HG02678 (cell line): ENCODE measurements around the gene ACSM3.
"Not testable (repeated sequence)": the region's sequence is repeated elsewhere in the genome, so short reads cannot be mapped to it uniquely, and the experiment has no call there.

Experiments used
- ATAC-seq: cut with Tn5 transposase; IDR thresholded peaks from one replicate; pipeline ENCODE4 v1.9.1; 2021; ENCODE audit warnings: mild to moderate bottlenecking, moderate library complexity; ENCODE audit not compliant: unreplicated experiment

ACSM3 gene

DNA sequence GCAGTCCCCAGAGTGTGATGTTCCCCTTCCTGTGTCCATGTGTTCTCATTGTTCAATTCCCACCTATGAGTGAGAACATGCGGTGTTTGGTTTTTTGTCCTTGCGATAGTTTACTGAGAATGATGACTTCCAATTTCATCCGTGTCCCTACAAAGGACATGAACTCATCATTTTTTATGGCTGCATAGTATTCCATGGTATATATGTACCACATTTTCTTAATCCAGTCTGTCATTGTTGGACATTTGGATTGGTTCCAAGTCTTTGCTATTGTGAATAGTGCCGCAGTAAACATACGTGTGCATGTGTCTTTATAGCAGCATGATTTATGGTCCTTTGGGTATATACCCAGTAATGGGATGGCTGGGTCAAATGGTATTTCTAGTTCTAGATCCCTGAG is 8.0 kb upstream of the ACSM3 start:
- ATAC-seq = not testable (repeated sequence)

DNA sequence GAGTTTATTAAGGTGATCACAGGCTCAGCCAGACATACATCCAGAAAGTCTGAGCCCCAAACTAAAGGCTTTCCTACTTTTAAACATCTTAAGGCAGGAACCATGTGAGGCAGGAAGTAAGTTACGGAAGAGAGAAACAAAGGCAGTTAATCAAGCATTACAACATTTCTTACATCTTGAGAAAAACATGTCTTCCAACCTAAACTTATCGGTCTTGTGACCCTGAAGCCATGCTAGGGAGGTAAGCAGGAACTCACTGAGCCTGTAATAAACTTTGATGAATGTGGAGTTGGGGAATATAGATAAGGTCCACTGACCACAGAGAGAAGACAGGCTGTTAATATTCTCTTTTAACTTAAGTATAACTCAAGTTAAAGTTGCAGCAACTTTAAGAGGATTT is 3.5 kb upstream of the ACSM3 start:
- ATAC-seq = no peak

DNA sequence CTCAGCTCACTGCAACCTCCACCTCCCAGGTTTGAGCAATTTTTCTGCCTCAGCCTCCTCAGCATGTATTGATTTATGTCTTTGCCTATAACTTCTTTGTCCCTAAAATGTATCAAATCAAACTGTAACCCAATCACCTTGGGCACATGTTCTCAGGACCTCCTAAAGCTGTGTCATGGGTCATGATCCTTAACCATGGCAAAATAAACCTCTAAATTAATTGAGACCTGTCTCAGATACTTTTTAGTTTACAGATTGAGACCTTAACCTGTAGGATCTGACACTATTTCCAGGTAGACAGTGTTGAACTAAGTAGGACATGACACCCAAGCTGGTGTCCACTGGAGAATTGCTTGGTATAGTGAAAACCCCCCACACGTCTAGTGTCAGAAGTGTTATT is 2.6 kb upstream of the ACSM3 start:
- no peak for ATAC-seq

DNA sequence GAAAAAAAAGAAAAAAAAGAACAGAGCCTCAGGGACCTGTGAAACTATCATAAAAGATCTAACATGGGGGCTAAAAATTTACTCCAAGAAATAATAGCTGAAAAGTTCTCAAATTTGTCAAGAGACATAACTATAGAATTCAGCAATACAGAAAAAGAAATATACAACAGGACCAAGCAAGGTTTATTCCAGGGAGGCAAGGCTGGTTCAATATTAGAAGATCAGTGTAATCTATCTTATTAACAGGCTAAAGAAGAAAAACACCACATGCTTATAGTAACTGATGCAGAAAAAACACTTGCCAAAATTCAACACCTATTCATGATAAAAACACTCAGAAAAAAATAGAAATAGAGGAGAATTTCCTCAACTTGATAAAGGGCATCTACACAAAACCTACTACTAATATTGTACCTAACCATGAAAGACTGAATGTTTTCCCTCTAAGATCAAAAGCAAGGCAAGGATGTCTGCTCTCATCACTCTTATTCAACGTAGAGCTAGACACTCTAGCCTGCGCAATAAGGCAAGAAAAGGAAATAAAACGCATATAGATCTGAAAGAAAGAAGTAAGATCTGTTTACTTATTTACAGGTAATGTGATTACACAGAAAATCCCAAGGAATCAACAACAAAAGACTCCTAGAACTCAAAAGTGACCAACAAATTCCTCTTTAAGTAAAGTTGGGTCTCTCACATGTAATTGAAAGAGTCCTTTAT is 1.2 kb upstream of the ACSM3 start:
- ATAC-seq = no peak

DNA sequence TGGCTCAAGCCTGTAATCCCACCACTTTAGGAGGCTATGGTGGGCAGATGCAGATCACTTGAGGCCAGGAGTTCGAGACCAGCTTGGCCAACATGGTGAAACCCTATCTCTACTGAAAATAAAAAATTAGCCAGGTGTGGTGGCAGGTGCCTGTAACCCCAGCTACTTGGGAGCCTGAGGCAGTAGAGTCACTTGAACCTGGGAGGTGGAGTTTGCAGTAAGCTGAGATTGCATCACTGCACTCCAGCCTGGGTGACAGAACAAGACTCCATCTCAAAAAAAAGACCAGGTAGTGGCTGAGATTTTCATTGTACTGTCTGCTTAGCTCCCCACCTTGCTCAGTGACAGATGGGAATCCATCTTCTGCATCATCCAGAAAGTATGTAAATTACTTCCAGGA is 634 bp downstream of the ACSM3 start:
- not testable (repeated sequence) for ATAC-seq

DNA sequence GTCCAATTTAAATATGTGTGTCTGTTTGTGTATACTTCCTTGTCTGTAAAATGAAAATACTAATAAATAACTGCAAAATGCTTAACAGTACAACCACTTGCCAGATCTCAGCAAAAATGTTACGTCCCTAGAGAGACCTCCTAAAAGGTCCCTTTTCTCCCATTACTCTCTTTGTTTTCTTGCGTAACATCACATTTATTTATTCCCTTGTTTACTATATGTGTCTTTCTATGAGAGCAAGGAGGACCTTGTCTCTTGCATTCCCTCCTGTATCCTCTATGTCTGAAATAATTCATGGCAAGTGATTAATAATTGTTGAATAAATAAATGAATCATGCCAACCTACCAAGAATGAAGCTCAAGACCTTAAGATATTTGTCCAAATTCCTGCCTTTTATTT is 1.9 kb downstream of the ACSM3 start:
- no peak for ATAC-seq

DNA sequence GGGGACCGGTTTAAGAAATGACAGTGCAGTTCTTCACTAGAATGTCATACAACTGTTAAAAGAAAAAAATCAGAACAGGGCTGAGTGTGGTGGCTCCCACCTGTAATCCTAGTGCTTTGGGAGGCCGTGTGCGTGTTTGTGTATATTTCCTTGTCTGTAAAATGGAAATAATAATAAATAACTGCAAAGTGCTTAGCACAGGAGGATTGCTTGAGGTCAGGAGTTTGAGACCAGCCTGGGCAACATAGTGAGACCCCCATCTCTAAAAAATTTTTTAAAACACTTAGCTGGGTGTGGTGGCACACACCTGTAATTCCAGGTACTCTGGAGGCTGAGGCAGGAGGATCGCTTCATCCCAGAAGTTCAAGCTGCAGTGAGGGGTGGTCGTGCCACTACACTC is 2.5 kb downstream of the ACSM3 start:
- no peak for ATAC-seq

DNA sequence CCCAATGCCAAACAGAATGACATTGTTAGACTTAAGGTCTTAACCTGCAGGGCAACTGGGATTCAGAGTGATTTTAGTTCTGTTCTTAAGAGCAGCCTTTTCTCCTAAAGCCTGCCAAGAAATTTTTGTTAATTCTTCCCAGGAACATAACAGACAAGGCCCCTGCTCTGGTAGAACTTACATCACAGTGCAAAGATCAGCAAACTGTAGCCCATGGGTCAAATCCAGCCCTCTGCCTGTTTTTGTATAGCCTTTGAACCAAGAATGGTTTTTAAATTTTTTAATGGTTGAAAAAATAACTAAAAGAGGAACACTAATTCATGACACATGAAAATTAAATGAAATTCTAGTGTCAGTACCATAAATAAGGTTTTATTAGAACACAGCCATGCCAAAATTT is 3.8 kb downstream of the ACSM3 start:
- ATAC-seq = no peak

DNA sequence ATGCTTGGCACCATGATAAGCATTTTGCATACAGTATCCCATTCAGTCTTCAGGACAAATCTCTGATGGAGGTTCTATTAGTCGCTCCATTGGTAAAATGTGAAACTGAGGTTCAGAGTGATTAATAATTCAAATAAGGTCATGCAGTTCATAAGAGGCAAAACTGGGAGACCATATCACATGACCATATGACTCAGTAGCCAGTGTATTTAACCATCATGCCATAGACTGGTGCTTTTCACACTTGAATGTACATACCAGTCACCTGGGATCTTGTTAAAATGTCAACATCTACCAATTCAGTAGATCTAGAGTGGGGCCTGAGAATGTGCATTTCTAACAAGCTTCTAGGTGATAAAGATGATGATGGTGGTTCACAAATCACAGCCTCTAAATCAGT is 4.3 kb downstream of the ACSM3 start:
- no peak for ATAC-seq

DNA sequence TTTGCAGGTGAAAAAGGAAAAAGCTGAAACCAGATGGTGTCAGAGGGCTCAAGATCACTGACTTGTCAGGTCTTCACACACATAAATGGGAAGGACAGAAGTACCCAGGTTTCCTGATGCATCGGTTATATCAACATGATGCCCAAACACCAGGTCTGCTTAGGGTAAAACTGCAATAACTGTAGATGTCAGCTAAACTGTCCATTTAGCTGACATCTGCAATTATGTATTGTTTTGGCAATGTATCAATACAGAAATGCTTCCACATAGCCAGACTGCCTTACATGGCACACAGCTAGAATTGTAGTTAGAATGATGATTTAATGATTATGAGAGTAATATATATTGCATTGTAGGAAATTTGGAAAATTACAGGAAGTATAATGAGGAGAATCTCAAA is 5.0 kb downstream of the ACSM3 start:
- ATAC-seq = no peak

DNA sequence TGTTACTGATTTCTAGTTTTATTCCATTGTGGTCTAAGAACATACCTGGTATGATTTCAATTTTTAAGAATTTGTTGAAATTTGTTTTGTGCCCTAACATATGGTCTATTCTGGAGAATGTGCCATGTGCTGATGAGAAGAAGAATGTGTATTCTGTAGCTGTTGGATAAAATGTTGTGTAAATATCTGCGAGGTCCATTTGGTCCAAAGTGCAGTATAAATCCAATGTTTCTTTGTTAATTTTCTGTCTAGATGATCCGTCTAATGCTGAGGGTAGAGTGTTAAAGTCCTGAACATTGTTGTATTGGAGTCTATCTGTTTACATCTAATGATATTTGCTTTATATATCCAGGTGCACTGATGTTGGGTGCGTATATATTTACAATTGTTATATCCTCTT is 9.9 kb downstream of the ACSM3 start:
- ATAC-seq = no peak

DNA sequence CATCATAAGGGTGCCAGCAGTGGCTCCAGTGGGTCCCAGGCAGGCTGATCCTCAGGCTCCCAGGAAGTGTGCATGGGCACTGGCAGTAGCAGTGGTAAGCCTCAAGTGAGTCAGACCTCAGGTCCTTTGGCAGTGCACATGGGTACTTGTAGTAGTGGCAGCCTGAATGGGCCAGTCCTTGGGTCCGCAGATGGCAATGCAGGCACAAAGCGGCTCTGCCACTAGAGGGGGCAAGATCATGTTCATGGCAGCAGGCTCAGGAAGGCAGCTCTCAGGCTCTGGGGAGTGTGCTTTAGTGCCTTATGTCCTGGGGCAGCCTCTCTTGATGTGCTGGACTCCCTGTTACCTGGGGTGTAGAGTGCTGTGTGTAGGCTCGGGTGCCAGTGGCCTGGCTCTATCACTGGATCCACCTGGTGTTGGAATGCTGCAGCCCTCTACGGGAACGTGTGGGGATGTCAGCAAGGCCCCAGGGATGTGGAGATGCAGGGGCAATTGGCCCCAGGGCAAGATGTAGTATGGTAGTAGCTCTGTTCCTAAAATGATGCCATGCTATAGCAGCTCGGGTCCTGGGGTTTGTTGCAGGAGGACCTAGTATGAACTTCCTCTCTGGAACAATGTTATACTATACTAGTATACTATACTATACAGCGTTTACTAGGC is 11.0 kb downstream of the ACSM3 start:
- ATAC-seq = no peak

DNA sequence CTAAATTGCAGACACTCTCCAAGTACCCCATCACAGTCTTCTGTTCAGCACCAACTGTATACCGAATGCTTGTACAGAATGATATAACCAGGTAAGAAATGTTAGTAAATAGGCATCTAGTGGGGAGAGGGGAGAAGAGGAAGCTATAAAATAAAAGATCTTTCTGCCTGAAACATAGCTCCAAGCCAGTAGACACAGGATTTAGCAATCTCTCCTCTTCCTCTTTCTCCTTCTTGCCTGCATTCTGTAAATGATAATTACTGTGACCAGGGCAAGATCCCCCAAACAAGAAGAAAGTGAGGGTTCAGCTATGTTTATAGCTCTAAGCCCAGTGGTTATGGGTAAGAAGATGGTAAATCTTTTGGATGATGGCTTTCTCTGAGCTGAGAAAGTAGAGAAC is 17.9 kb downstream of the ACSM3 start:
- no peak for ATAC-seq

DNA sequence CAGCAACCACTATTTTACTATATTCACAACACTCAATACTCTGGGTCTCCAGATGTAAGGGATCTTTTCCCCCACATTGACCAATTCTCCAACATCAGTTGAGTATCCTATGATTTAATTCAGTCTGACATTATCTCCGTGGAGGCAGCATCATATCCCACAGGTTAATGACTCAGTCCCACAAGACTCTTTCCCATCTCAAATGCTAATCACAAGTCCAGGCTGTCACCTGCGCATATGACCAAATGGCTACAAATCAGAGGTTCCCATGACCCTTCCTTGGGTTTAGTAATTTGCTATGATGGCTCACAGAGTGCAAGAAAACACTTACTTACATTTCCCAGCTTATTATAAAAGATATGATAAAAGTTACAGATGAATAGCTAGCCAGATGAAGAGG is 18.7 kb downstream of the ACSM3 start:
- ATAC-seq = no peak

DNA sequence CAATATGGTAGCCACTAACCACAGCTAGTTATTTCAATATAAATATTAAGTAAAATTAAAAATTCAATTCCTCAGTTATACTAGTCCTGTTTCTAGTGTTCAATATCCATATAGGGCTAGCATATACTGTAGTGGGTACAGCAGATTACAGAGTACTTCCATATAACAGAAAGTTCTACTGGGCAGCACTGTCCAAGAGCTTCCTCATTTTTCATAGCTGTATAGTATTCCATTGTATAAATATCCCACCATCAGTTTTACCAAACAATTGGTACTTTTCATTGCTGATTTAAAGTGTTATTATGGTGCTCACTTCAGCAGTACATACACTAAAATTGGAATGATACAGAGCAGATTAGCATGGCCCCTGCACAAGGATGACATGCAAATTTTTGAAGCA is 20.4 kb downstream of the ACSM3 start:
- no peak for ATAC-seq

DNA sequence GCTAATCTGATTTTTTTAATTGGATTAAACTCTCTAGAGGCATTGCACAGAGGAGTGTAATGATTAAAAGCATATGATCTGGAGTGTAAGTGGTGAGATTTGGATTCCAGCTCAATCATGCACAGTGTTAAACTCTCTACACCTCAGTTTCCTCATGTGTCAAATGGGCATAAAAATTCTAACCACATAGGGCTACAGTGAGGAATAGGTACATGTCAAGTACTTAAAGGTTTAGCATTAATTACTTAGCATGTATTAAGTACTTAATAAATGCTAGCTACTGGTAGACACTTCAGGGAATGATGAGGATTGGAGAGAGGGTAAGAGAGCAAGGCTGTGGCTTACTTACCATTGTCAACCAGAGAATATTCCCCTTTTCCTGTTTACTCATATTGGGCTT is 25.3 kb downstream of the ACSM3 start:
- ATAC-seq = no peak

DNA sequence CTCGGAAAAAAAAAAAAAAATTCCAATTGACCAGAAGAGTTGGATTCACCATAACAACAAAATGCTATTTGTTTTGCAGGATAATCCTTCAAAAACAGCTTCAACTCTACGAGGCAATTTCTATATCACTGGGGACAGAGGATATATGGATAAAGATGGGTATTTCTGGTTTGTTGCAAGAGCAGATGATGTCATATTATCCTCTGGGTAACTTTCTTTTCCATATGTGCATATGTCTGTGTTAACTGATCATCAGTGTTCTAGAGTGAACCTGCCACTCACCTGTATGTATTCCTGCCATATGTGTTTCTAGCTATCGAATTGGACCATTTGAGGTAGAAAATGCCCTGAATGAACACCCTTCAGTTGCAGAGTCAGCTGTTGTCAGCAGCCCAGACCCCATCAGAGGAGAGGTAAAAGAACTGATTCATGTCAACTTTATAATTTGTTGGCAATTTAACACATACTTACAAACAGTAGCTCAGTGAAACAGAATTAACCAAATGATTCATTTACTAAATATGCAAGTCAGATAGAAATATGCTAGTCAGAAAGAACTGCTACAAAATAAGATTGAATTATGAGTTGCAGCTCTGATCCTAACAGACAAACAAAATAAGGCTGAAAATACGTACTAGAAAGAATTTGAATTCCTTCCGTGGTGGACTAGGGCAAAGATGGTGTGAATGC is 28.3 kb downstream of the ACSM3 start:
- no peak for ATAC-seq

DNA sequence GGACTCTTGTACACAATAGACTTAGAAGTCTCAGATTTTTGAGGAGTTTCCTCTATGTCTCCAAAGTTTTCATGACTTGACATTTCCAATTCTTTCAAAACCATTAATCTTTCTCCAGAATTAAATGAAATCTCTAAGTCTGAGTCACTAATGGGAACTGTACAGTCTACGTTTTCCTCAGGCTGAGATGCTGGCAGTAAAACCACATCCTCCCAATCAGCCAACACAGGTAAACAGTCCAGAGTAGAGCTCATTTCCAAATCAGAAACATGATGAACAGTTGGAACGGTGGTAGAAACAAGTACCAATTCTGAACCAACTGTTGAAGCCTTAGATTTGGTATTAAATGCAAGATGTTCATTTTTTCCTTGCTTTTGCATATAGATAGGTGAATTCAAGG is 34.5 kb downstream of the ACSM3 start:
- no peak for ATAC-seq

DNA sequence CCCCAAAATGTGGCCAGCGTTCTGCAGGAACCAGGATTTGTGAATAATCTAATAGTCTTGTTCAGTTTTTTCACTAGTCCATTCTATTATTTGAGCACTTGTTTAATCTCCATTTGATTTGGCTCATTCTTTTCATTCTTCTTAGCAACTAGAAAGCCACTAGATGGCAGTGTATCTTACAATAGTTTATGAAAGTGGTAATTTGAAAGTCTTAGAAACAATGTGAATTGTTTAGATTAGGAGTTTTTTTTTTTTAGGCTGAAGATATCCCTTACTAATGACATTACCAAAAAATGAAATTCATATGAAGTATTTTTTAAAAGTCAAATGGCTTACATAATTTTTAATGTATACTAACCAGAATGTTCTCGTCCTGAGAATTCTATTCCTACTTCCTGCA is 35.8 kb downstream of the ACSM3 start:
- ATAC-seq = no peak

DNA sequence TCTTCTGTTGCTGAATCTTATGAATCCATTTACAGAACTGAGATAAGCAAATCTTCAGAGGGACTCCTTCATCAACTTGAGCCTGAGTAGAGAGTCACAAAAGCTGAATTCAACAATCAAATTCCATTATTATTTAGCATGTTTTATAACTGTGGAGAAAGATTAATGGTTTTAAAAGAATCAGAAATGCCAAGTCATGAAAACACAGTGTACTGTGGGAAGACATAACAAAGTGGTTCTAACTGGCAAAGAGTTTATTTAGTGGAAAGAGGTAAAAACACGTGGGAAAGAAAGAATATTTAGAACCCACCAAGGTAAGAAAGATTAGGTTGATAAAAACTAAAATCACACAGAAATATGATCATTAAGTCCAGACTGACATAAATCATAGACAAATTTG is 37.5 kb downstream of the ACSM3 start:
- no peak for ATAC-seq

DNA sequence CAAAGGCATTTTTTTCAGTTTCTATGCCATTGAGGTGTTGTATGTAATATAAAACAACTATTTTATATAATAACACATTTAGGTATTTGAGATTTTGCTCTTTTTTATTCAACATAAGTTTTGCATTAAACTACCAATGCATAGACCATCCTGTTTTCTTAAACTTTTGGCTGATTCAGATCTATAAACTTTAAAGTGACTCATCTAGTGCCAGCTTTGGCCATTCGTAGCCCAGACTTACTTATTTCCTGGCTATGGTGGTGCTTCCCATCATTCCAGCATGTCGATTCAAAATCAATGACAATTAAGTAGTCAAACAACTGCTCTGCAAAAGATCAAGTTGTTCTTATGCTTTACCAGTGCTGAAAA is 39.4 kb downstream of the ACSM3 start:
- no peak for ATAC-seq

DNA sequence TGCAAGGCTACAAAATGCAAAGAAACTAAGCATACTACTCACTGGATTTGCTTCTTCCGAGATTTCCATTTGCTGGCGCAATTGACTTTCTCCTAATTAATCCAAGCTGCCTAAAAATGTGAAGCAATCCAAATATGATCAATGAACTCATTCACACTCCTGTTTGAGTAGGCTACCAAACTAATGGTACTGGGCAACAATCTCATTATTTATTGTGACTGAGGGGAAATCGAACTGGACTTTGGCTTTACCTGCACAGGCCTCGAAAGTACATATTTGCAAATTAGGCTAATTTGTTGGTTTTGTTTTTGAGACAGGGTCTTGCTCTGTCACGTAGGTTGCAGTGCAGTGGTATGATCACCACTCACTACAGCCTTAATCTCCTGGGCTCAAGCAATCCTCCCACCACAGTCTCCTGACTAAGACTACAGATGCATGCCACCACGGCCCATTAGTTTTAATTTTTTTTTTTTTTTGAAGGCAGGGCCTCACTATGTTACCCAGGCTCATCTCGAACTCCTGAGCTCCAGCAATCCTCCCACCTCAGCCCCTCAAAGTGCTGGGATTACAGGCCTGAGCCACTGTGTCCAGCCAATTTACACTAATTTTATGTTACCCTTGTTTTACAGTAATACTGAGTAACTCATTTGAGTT is 39.9 kb downstream of the ACSM3 start:
- no peak for ATAC-seq
